Ishikawa (cell line): ENCODE data around the gene CSKMT.

Experiments used
- CEBPB ChIP-seq: IDR thresholded peaks from 2 replicates; pipeline ENCODE4 v1.6.1; 2012
- CREB1 ChIP-seq: IDR thresholded peaks from 2 replicates; pipeline ENCODE4 v1.6.1; 2012; ENCODE audit warnings: low read depth
- EGR1 ChIP-seq: IDR thresholded peaks from 2 replicates; pipeline ENCODE4 v1.6.1; 2012
- EP300 ChIP-seq: IDR thresholded peaks from 2 replicates; pipeline ENCODE4 v1.6.1; 2012; ENCODE audit warnings: borderline replicate concordance
- FOXM1 ChIP-seq: IDR thresholded peaks from 2 replicates; pipeline ENCODE4 v1.6.1; 2012; ENCODE audit warnings: low read depth, borderline replicate concordance
- MAX ChIP-seq: IDR thresholded peaks from 2 replicates; pipeline ENCODE4 v1.6.1; 2012
- NFIC ChIP-seq: IDR thresholded peaks from 2 replicates; pipeline ENCODE4 v1.6.1; 2012
- RAD21 ChIP-seq: IDR thresholded peaks from 2 replicates; pipeline ENCODE4 v1.6.1; 2012; ENCODE audit warnings: low read depth
- REST ChIP-seq: IDR thresholded peaks from 2 replicates; pipeline ENCODE4 v1.6.1; 2012; ENCODE audit warnings: low read depth, mild to moderate bottlenecking
- TAF1 ChIP-seq: IDR thresholded peaks from 2 replicates; pipeline ENCODE4 v1.6.1; 2012; ENCODE audit warnings: low read depth, mild to moderate bottlenecking
- TCF12 ChIP-seq: IDR thresholded peaks from 2 replicates; pipeline ENCODE4 v1.6.1; 2012; ENCODE audit warnings: low read depth
- TEAD4 ChIP-seq: IDR thresholded peaks from 2 replicates; pipeline ENCODE4 v1.6.1; 2012
- USF1 ChIP-seq: IDR thresholded peaks from 2 replicates; pipeline ENCODE4 v1.6.1; 2012
- YY1 ChIP-seq: IDR thresholded peaks from 2 replicates; pipeline ENCODE4 v1.6.1; 2012; ENCODE audit warnings: low read depth
- ZBTB7A ChIP-seq: IDR thresholded peaks from 2 replicates; pipeline ENCODE4 v1.6.1; 2012; ENCODE audit warnings: low read depth

CSKMT gene

GRCh38 chr11:62669420-62670161 lies 4.5 kb downstream of the CSKMT start:
- no peak for TF ChIP-seq YY1
- TF ChIP-seq ZBTB7A, result no peak
- TF ChIP-seq CREB1, result no peak
- no peak for TF ChIP-seq TEAD4
- TF ChIP-seq USF1, result no peak
- no peak for TF ChIP-seq TCF12
- TF ChIP-seq RAD21, result no peak
- no peak for TF ChIP-seq MAX
- no peak for TF ChIP-seq EGR1
- TF ChIP-seq EP300, result no peak
- no peak for TF ChIP-seq NFIC
- TF ChIP-seq REST, result no peak

- TF ChIP-seq ZBTB7A (no peak), TEAD4 (no peak), TCF12 (no peak), TAF1 (no peak)
Measured at GRCh38 chr11:62671236-62671607, 6.1 kb downstream of the CSKMT start.

DNA sequence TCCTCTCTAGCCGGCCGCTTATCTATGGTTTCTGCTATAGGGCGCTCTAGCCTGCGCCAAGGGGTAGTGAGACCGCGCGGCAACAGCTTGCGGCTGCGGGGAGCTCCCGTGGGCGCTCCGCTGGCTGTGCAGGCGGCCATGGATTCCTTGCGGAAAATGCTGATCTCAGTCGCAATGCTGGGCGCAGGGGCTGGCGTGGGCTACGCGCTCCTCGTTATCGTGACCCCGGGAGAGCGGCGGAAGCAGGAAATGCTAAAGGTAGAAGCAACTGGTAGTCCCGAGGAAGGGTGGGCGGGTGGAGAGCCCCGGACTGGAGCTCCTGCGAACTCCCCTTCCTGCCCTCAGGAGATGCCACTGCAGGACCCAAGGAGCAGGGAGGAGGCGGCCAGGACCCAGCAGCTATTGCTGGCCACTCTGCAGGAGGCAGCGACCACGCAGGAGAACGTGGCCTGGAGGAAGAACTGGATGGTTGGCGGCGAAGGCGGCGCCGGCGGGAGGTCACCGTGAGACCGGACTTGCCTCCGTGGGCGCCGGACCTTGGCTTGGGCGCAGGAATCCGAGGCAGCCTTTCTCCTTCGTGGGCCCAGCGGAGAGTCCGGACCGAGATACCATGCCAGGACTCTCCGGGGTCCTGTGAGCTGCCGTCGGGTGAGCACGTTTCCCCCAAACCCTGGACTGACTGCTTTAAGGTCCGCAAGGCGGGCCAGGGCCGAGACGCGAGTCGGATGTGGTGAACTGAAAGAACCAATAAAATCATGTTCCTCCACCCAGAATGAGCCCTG lies 6.7 kb downstream of the CSKMT start, which contains the start of the genes LBHD1 and UQCC3:
TSS of gene LBHD1 (minus strand) at position 660 of the 782 bp plus-strand sequence. CDS start 2,236 bp downstream, outside the sequence.
TSS of gene UQCC3 (plus strand) at position 66 of the 782 bp plus-strand sequence. CDS start at position 139, 73 bp downstream.
- TF ChIP-seq TCF12 (peak; percentile 60; the same call in 1 of the 2 replicates), CREB1 (0 out of 2 replicates have a peak, but pooled peaks have one; percentile 14), YY1 (peak; percentile 80), MAX (peak; percentile 67), RAD21 (no peak), TEAD4 (no peak), NFIC (peak; percentile 2; the same call in 1 of the 2 replicates), FOXM1 (peak; percentile 31; the same call in 1 of the 2 replicates), EP300 (no peak; the same call in 1 of the 2 replicates), REST (no peak), TAF1 (peak; percentile 94), USF1 (no peak), EGR1 (0 out of 2 replicates have a peak, but pooled peaks have one; percentile 9), CEBPB (no peak), ZBTB7A (peak; percentile 48; the same call in 1 of the 2 replicates)

DNA sequence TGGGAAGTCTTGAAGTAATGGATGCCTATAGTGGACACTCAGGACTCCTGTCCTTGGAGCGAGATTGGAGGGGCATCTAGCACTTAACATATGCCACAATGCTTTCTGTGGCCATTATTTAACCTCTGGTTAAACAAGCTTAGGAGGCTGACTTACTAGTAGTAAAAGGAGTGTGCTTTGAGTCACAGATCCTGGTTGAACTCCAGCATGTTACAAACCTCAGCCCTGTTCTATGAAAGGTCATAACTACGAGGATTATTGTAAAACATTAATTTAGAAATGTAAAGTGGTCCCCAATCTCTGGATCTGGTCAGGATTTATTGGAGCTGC lies 8.0 kb downstream of the CSKMT start:
- TF ChIP-seq TEAD4 (no peak), CEBPB (no peak), NFIC (no peak), MAX (no peak), EP300 (no peak), USF1 (no peak), TCF12 (no peak), ZBTB7A (no peak), EGR1 (no peak), YY1 (no peak), FOXM1 (no peak), REST (no peak), TAF1 (no peak), CREB1 (no peak), RAD21 (no peak)
